H9 (cell line): ENCODE data around the gene PCNX2. TPM values are rescaled to one million over a fixed set of nuclear protein-coding genes. Genes with fewer than 3 reads are reported as not detected.

Experiments used
- DNase-seq: peaks from one replicate; pipeline ENCODE4 v3.0.0-alpha.2; 2017
- H2AFZ ChIP-seq: one replicate; pipeline ENCODE4 v1.6.1; 2013; ENCODE audit warnings: mild to moderate bottlenecking, low read length, control low read depth, moderate library complexity
- H2AK5ac ChIP-seq: 2 replicates; pipeline ENCODE4 v1.6.1; 2013; ENCODE audit warnings: low read length, control low read depth, mixed read lengths; ENCODE audit not compliant: insufficient read length
- H2BK120ac ChIP-seq: one replicate; pipeline ENCODE4 v1.6.1; 2013; ENCODE audit warnings: low read depth, mild to moderate bottlenecking, low read length, control low read depth, inconsistent platforms; ENCODE audit not compliant: poor library complexity, severe bottlenecking
- H2BK12ac ChIP-seq: 2 replicates; pipeline ENCODE4 v1.6.1; 2013; ENCODE audit warnings: low read length, control low read depth, mixed read lengths, low read depth; ENCODE audit not compliant: insufficient read length
- H2BK15ac ChIP-seq: 2 replicates; pipeline ENCODE4 v1.6.1; 2013; ENCODE audit warnings: low read depth, low read length, control low read depth
- H2BK20ac ChIP-seq: one replicate; pipeline ENCODE4 v1.6.1; 2013; ENCODE audit warnings: low read depth, mild to moderate bottlenecking, low read length, control low read depth, inconsistent platforms; ENCODE audit not compliant: poor library complexity, severe bottlenecking
- H2BK5ac ChIP-seq: 2 replicates; pipeline ENCODE4 v1.6.1; 2013; ENCODE audit warnings: low read length, control low read depth, mixed read lengths; ENCODE audit not compliant: insufficient read length
- H3K14ac ChIP-seq: 2 replicates; pipeline ENCODE4 v1.6.1; 2013; ENCODE audit warnings: low read length, control low read depth; ENCODE audit not compliant: insufficient read depth
- H3K18ac ChIP-seq: 2 replicates; pipeline ENCODE4 v1.6.1; 2013; ENCODE audit warnings: low read depth, mild to moderate bottlenecking, mixed read lengths, low read length, control low read depth; ENCODE audit not compliant: insufficient read length
- H3K23ac ChIP-seq: 2 replicates; pipeline ENCODE4 v1.6.1; 2013; ENCODE audit warnings: low read length, control low read depth, mixed read lengths, low read depth; ENCODE audit not compliant: insufficient read length
- H3K23me2 ChIP-seq: 2 replicates; pipeline ENCODE4 v1.6.1; 2013; ENCODE audit warnings: low read depth, mild to moderate bottlenecking, mixed read lengths, low read length, control low read depth; ENCODE audit not compliant: insufficient read length, poor library complexity, severe bottlenecking
- H3K27ac ChIP-seq: 2 replicates; pipeline ENCODE4 v1.5.1; 2013; ENCODE audit warnings: low read length, control low read depth, mixed read lengths, low read depth; ENCODE audit not compliant: insufficient read length
- H3K27me3 ChIP-seq: 2 replicates; pipeline ENCODE4 v1.6.1; 2013; ENCODE audit warnings: low read length, control low read depth, inconsistent platforms; ENCODE audit not compliant: insufficient read depth
- H3K4ac ChIP-seq: 2 replicates; pipeline ENCODE4 v1.6.1; 2013; ENCODE audit warnings: low read depth, mild to moderate bottlenecking, control low read depth, inconsistent platforms, low read length, moderate library complexity
- H3K4me1 ChIP-seq: 2 replicates; pipeline ENCODE4 v1.6.1; 2013; ENCODE audit warnings: low read length, control low read depth, inconsistent platforms; ENCODE audit not compliant: insufficient read depth
- H3K4me2 ChIP-seq: 2 replicates; pipeline ENCODE4 v1.6.1; 2013; ENCODE audit warnings: low read length, control low read depth, mixed read lengths; ENCODE audit not compliant: insufficient read length, insufficient read depth
- H3K56ac ChIP-seq: 2 replicates; pipeline ENCODE4 v1.6.1; 2013; ENCODE audit warnings: low read depth, mild to moderate bottlenecking, mixed read lengths, low read length, control low read depth; ENCODE audit not compliant: insufficient read length
- H3K79me1 ChIP-seq: 2 replicates; pipeline ENCODE4 v1.6.1; 2013; ENCODE audit warnings: low read depth, mild to moderate bottlenecking, moderate library complexity, low read length, control low read depth, inconsistent platforms; ENCODE audit not compliant: insufficient read depth, poor library complexity, severe bottlenecking
- H3K79me2 ChIP-seq: 2 replicates; pipeline ENCODE4 v1.6.1; 2013; ENCODE audit warnings: low read length, control low read depth, inconsistent platforms; ENCODE audit not compliant: insufficient read depth
- H3K9ac ChIP-seq: 2 replicates; pipeline ENCODE4 v1.6.1; 2013; ENCODE audit warnings: low read length, control low read depth, mixed read lengths; ENCODE audit not compliant: insufficient read length; ENCODE audit errors: extremely low read depth
- H3K9me3 ChIP-seq: one replicate; pipeline ENCODE4 v1.6.1; 2013; ENCODE audit warnings: low read depth, low read length, inconsistent platforms; ENCODE audit not compliant: control insufficient read depth
- H3T11ph ChIP-seq: one replicate; pipeline ENCODE4 v1.6.1; 2013; ENCODE audit warnings: mild to moderate bottlenecking, low read length, control low read depth, inconsistent platforms
- H4K20me1 ChIP-seq: one replicate; pipeline ENCODE4 v1.6.1; 2013; ENCODE audit not compliant: control insufficient read depth, insufficient read length, insufficient read depth
- H4K5ac ChIP-seq: 2 replicates; pipeline ENCODE4 v1.6.1; 2013; ENCODE audit warnings: low read depth, mild to moderate bottlenecking, mixed read lengths, low read length, control low read depth; ENCODE audit not compliant: insufficient read length
- H4K8ac ChIP-seq: replicated peaks from 2 replicates; pipeline ENCODE4 v1.6.1; 2013; ENCODE audit warnings: low read length, control low read depth, mixed read lengths, low read depth; ENCODE audit not compliant: insufficient read length
- H4K91ac ChIP-seq: 2 replicates; pipeline ENCODE4 v1.6.1; 2013; ENCODE audit warnings: low read depth, mild to moderate bottlenecking, moderate library complexity, mixed read lengths, low read length, control low read depth; ENCODE audit not compliant: insufficient read length
- H3K27ac Mint-ChIP-seq, 3 experiments: 2 replicates in 2 of 3; 3 replicates in 1 of 3; pipeline ENCODE4 v1.8.0; 2020 to 2021; ENCODE audit warnings: mixed read lengths in 3 of 3, mild to moderate bottlenecking in 1 of 3, moderate library complexity in 1 of 3
- H3K27me3 Mint-ChIP-seq: 2 replicates; pipeline ENCODE4 v1.8.0; 2021; ENCODE audit warnings: low read depth, mild to moderate bottlenecking, moderate library complexity, mixed read lengths
- H3K36me3 Mint-ChIP-seq, 3 experiments: 2 replicates in 2 of 3; 3 replicates in 1 of 3; pipeline ENCODE4 v1.8.0; 2020 to 2021; ENCODE audit warnings: low read depth in 3 of 3, mixed read lengths in 3 of 3; ENCODE audit not compliant: insufficient read depth in 1 of 3
- H3K4me1 Mint-ChIP-seq, 2 experiments: 2 replicates each; pipeline ENCODE4 v1.8.0; 2020; ENCODE audit warnings: mixed read lengths in 2 of 2
- H3K4me3 Mint-ChIP-seq, 2 experiments: 2 replicates in 1 of 2; 3 replicates in 1 of 2; pipeline ENCODE4 v1.8.0; 2020 to 2021; ENCODE audit warnings: mild to moderate bottlenecking in 2 of 2, mixed read lengths in 2 of 2, moderate library complexity in 1 of 2
- H3K9me3 Mint-ChIP-seq, 2 experiments: 2 replicates in 1 of 2; 3 replicates in 1 of 2; pipeline ENCODE4 v1.8.0; 2020; ENCODE audit warnings: mild to moderate bottlenecking in 2 of 2, mixed read lengths in 2 of 2, moderate library complexity in 1 of 2
- CTCF ChIP-seq: fragments of 200-600 bp; sonication (generic); conservative IDR thresholded peaks from 3 replicates; pipeline ENCODE4 v1.8.0; 2021; ENCODE audit warnings: antibody characterized with exemption, mild to moderate bottlenecking
- WGBS: extraction: QIAGEN DNeasy Blood & Tissue Kit; methylation state at CpG from one replicate; pipeline ENCODE4 v1.1.7; 2013; ENCODE audit warnings: missing lambda C conversion rate, low lambda C conversion rate, mixed read lengths; ENCODE audit not compliant: insufficient read length; ENCODE audit errors: extremely low coverage; 5-methylcytosine and 5-hydroxymethylcytosine counted together
- total RNA-seq: library from RNA; stranded (reverse); gene quantifications from 2 replicates; pipeline ENCODE4 v1.2.1, GENCODE V29; 2021

The PCNX2 gene
- total RNA-seq, 1 experiment from 2014 or later: 45.1 TPM

- no peak overlapping the region for H2AFZ ChIP-seq
- H4K8ac ChIP-seq: no peak overlapping the region
- H3K23ac ChIP-seq: no peak overlapping the region
- H4K20me1 ChIP-seq: no peaks in the 10 kb centered on the region
- no peak overlapping the region for H3K14ac ChIP-seq
- no peak overlapping the region for H2BK15ac ChIP-seq
- H2BK20ac ChIP-seq: no peak overlapping the region
- no peak overlapping the region for H3K4ac ChIP-seq
- H4K91ac ChIP-seq: no peak overlapping the region
- Mint-ChIP-seq H3K27ac (no peak overlapping the region), H3K27me3 (peaks cover 5% of the 10 kb centered on the region; the same call in 1 of the 2 replicates), H3K4me3 (no peak overlapping the region), H3K9me3 (no peaks in the 10 kb centered on the region), H3K36me3 (no peaks in the 10 kb centered on the region), H3K4me1 (no peaks in the 10 kb centered on the region)
- no peak overlapping the region for H3K18ac ChIP-seq
- no peak overlapping the region for H2BK12ac ChIP-seq
- H2BK5ac ChIP-seq: no peak overlapping the region
- no peaks in the 10 kb centered on the region for H3K27me3 ChIP-seq
- H4K5ac ChIP-seq: no peak overlapping the region
- H2BK120ac ChIP-seq: no peak overlapping the region
- H3K27ac ChIP-seq: no peak overlapping the region
- no peaks in the 10 kb centered on the region for H3K9me3 ChIP-seq
- no peaks in the 10 kb centered on the region for H3K79me1 ChIP-seq
- no peaks in the 10 kb centered on the region for H3K23me2 ChIP-seq
- no peak overlapping the region for H3T11ph ChIP-seq
- H3K4me1 ChIP-seq: no peaks in the 10 kb centered on the region
- H3K9ac ChIP-seq: no peak overlapping the region
- H2AK5ac ChIP-seq: no peak overlapping the region
- TF ChIP-seq CTCF: no peak
- no peak overlapping the region for H3K56ac ChIP-seq
- H3K4me2 ChIP-seq: no peak overlapping the region
- H3K79me2 ChIP-seq: no peaks in the 10 kb centered on the region
- no peak for DNase-seq
- WGBS: no CpG with 5 or more reads among the region's 11 CpGs
These were observed 356.6 kb downstream of the PCNX2 start for GRCh38 chr1:232938926-232939325.
